Activated CD8-positive, alpha-beta T cell treated with anti-CD3 and anti-CD28 coated beads for 36 hours (primary cell): ENCODE results near the gene PNLIPRP3. TPM values are rescaled to one million over a fixed set of nuclear protein-coding genes. Genes with fewer than 3 reads are reported as not detected.

Experiments used
- ATAC-seq: fragments of 200-7000 bp; cut with Tn5 transposase; one replicate; pipeline ENCODE4 v1.10.0; 2021; ENCODE audit warnings: mild to moderate bottlenecking, moderate library complexity
- CTCF ChIA-PET: fragments of 350-600 bp; sonication (Branson Sonifier 250); formaldehyde crosslinking; loops from one replicate; lab custom pipeline; 2021; ENCODE audit warnings: antibody characterized with exemption; lab: Charles Lee
- POLR2A ChIA-PET: fragments of 350-600 bp; sonication (Branson Sonifier 250); formaldehyde crosslinking; loops from one replicate; lab custom pipeline; 2021; ENCODE audit warnings: antibody characterized with exemption; lab: Charles Lee
- DNase-seq: peaks from one replicate; pipeline ENCODE4 v3.0.0-alpha.2; 2020
- H3K27ac Mint-ChIP-seq: one replicate; pipeline ENCODE4 v1.8.0; 2021; ENCODE audit warnings: mild to moderate bottlenecking, mixed read lengths
- H3K27me3 Mint-ChIP-seq: one replicate; pipeline ENCODE4 v1.8.0; 2021; ENCODE audit warnings: mixed read lengths
- H3K36me3 Mint-ChIP-seq: one replicate; pipeline ENCODE4 v1.8.0; 2021; ENCODE audit warnings: low read depth, mixed read lengths
- H3K4me1 Mint-ChIP-seq: one replicate; pipeline ENCODE4 v1.8.0; 2021; ENCODE audit warnings: low read depth, mixed read lengths
- H3K4me3 Mint-ChIP-seq: one replicate; pipeline ENCODE4 v1.8.0; 2021; ENCODE audit warnings: mild to moderate bottlenecking, moderate library complexity, mixed read lengths
- H3K9me3 Mint-ChIP-seq: one replicate; pipeline ENCODE4 v1.8.0; 2021; ENCODE audit warnings: mixed read lengths
- intact Hi-C: fragments of 100-400 bp; cut with micrococcal nuclease; formaldehyde crosslinking; loops from one replicate; pipeline ENCODE4 v1.10.0; 2022
- total RNA-seq, 2 experiments: library from RNA; stranded (reverse); gene quantifications; one replicate each; pipeline ENCODE4 v1.2.3, GENCODE V29; 2021
- TF ChIP-seq, protein P1 (sequence below): fragments of 200-600 bp; IDR thresholded peaks from one replicate; pipeline ENCODE4 v1.8.0; 2022; ENCODE audit warnings: antibody characterized with exemption, mild to moderate bottlenecking

PNLIPRP3 gene
- total RNA-seq, 2 experiments from 2014 or later = not detected

DNA sequence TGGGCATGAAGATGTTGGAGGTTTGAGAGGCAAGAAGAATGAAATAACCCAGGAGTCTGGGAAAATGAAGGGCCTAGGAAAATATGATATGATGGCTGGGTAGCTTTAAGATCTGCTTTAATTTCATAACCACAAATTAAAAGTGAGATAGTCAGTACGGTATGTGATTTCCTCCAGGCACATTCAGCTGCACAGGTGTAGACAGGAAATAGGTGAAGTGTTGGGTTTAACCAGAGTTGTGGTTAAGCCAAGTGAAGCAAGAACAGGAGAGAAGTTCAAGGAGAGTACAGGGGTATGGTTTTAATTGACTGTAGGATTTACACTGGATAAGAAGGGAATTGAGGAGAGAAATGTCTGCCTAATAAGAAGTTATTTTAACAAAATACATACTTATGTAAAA, 2.6 kb downstream of the PNLIPRP3 start:
- POLR2A ChIA-PET = no interaction called here
- Mint-ChIP-seq H3K9me3 (no peaks in the 10 kb centered on the region), H3K4me3 (no peak overlapping the region), H3K4me1 (no peaks in the 10 kb centered on the region), H3K36me3 (no peaks in the 10 kb centered on the region), H3K27me3 (peaks cover 3% of the 10 kb centered on the region), H3K27ac (no peak overlapping the region)
- DNase-seq (no peak), ATAC-seq (no peak)
- CTCF ChIA-PET = no interaction called here
- TF ChIP-seq, protein P1, sequence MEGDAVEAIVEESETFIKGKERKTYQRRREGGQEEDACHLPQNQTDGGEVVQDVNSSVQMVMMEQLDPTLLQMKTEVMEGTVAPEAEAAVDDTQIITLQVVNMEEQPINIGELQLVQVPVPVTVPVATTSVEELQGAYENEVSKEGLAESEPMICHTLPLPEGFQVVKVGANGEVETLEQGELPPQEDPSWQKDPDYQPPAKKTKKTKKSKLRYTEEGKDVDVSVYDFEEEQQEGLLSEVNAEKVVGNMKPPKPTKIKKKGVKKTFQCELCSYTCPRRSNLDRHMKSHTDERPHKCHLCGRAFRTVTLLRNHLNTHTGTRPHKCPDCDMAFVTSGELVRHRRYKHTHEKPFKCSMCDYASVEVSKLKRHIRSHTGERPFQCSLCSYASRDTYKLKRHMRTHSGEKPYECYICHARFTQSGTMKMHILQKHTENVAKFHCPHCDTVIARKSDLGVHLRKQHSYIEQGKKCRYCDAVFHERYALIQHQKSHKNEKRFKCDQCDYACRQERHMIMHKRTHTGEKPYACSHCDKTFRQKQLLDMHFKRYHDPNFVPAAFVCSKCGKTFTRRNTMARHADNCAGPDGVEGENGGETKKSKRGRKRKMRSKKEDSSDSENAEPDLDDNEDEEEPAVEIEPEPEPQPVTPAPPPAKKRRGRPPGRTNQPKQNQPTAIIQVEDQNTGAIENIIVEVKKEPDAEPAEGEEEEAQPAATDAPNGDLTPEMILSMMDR = no peak
- intact Hi-C loops = no loop called here

DNA sequence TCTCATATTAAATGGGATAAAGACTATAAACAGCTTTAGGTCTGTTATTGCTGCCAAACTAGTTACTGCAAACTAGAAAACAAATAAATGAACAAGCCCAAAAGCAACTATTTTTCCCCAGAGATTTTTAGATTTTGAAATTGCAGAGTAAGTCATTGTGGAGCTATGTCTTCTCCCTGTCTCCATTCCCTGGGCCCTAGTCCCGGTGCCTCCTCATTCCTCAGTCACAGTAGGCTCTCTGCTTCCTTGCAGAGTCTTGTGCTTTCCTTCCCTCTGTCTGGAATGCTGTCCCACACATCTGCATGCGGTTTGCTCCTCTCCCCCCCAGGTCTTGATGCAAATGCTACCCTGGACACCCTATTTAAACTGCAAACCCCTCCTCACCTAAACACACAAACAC, 4.0 kb downstream of the PNLIPRP3 start:
- Mint-ChIP-seq H3K36me3 (no peaks in the 10 kb centered on the region), H3K9me3 (no peaks in the 10 kb centered on the region), H3K4me1 (no peaks in the 10 kb centered on the region), H3K27me3 (no peaks in the 10 kb centered on the region), H3K4me3 (no peak overlapping the region), H3K27ac (no peak overlapping the region)
- DNase-seq (no peak), ATAC-seq (no peak)
- ChIA-PET POLR2A (no interaction called here), CTCF (no interaction called here)
- intact Hi-C loops = no loop called here
- TF ChIP-seq, protein P1 = no peak

DNA sequence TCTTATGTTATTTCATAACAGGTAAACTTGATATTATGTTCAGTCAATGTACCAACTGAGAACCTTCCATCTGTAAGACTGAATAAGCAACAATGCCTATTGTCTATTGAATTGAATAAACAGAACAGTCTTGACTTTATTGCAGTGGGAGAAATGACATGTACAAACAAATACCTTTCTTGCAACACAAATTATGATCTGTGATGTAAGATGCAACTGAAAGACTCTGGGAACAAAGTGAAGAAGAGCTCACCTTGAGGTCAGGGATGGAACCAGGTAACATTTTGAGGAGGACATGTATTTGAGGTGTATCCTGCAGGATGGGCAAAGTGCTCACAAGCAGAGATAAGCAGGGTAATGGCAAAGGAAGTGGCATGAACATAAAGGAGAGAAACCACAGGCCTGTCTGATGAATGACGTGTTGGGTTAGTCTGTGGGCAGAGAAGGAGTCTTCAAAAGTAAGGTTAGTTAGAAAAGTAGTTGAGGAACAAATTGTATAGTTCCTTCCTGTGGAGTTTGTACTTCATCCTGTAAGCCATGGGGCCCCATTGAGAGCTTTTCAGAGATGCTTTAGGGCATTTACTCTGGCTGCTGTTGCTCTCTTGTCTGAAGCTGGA, 9.5 kb downstream of the PNLIPRP3 start:
- POLR2A ChIA-PET = no interaction called here
- intact Hi-C loops = no loop called here
- DNase-seq (peak; percentile 10), ATAC-seq (peak; percentile 60)
- H3K9me3 Mint-ChIP-seq = no peaks in the 10 kb centered on the region
- CTCF ChIA-PET = interaction anchor here (1.1 kb wide), 1 partner anchor 8 kb away, joined by 3 read pairs; no protein-coding TSS in a partner anchor
- H3K27me3 Mint-ChIP-seq = peaks cover 1% of the 10 kb centered on the region
- H3K27ac Mint-ChIP-seq = no peak overlapping the region
- no peaks in the 10 kb centered on the region for H3K36me3 Mint-ChIP-seq
- peaks cover 6% of the 10 kb centered on the region for H3K4me1 Mint-ChIP-seq
- no peak overlapping the region for H3K4me3 Mint-ChIP-seq
- TF ChIP-seq, protein P1 = no peak

DNA sequence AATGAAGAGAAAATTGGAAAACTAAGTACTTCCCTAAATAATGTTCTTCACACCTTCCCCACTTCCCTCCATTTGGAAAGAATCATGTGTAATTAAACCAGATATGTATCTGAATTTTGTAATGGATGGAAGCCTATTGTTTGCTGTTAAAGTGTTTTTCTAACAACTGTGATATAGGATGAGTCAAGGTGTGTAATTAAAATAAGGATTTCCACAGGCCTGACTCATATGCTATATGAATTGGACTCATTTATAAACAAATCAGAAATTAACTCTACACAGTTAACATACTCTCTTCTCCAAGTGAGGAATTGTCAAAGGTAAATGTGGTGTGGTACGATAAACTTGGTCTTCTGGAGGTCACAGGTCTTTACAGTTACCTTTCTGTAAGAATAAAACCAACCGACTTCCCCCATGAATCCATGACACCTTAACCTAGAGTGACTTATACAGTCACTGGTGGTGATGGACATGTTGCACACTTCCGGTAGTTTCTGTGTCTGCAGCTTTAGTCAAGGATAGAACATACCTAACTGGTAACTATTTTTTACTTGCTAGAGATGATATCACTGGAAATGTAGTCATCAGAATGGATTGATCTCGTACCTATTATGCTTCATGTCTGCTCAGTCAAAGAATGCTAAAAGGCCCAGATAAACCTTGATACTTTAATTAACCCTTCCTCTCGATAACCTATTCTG, 12.8 kb downstream of the PNLIPRP3 start:
- ChIA-PET CTCF (no interaction called here), POLR2A (no interaction called here)
- Mint-ChIP-seq H3K27ac (no peak overlapping the region), H3K36me3 (no peaks in the 10 kb centered on the region), H3K4me1 (peaks cover 6% of the 10 kb centered on the region), H3K27me3 (peaks cover 3% of the 10 kb centered on the region), H3K9me3 (no peaks in the 10 kb centered on the region), H3K4me3 (no peak overlapping the region)
- ATAC-seq = no peak
- intact Hi-C loops = loop anchor here (5.0 kb wide), 1 partner anchor 52 kb away; no protein-coding TSS in a partner anchor
- TF ChIP-seq, protein P1 = no peak
- DNase-seq = no peak

- no peak overlapping the region for H3K27ac Mint-ChIP-seq
- DNase-seq = peak; percentile 25
- H3K36me3 Mint-ChIP-seq = no peaks in the 10 kb centered on the region
- H3K4me1 Mint-ChIP-seq = no peaks in the 10 kb centered on the region
- TF ChIP-seq, protein P1 = peak; percentile 73
- POLR2A ChIA-PET = no interaction called here
- no peaks in the 10 kb centered on the region for H3K9me3 Mint-ChIP-seq
- intact Hi-C loops = loop anchor here (5.0 kb wide), 1 partner anchor 48 kb away; no protein-coding TSS in a partner anchor
- no peak for ATAC-seq
- H3K4me3 Mint-ChIP-seq = no peak overlapping the region
- CTCF ChIA-PET = interaction anchor here (0.6 to 1.0 kb wide), 3 partner anchors 31 to 730 kb away, joined by 3 to 4 read pairs (median 3); no protein-coding TSS in a partner anchor
- H3K27me3 Mint-ChIP-seq = peaks cover 3% of the 10 kb centered on the region
Observed at GRCh38 chr10:116444527-116445142, 17.0 kb downstream of the PNLIPRP3 start.
